HG02642 (cell line): ENCODE results near the gene CTNNB1.
"Not testable (repeated sequence)": the region's sequence is repeated elsewhere in the genome, so short reads cannot be mapped to it uniquely, and the experiment has no call there.

Experiments used
- ATAC-seq: cut with Tn5 transposase; IDR thresholded peaks from one replicate; pipeline ENCODE4 v1.9.1; 2021; ENCODE audit warnings: mild to moderate bottlenecking; ENCODE audit not compliant: unreplicated experiment, poor library complexity

CTNNB1 gene

GRCh38 chr3:41247055-41248004 is 48.0 kb downstream of the CTNNB1 start:
- no peak for ATAC-seq

GRCh38 chr3:41248525-41248924 is 49.2 kb downstream of the CTNNB1 start:
- ATAC-seq: no peak

- ATAC-seq: no peak
Observed at GRCh38 chr3:41249318-41249717, 50.0 kb downstream of the CTNNB1 start.

- ATAC-seq: no peak
Observed at GRCh38 chr3:41250825-41251224, 51.5 kb downstream of the CTNNB1 start.

GRCh38 chr3:41251593-41251992 is 52.3 kb downstream of the CTNNB1 start:
- no peak for ATAC-seq

GRCh38 chr3:41258239-41258800 is 59.0 kb downstream of the CTNNB1 start:
- ATAC-seq: no peak

GRCh38 chr3:41259449-41260062 is 60.3 kb downstream of the CTNNB1 start:
- no peak for ATAC-seq

- ATAC-seq: no peak
Observed at GRCh38 chr3:41260063-41260450, 60.8 kb downstream of the CTNNB1 start.

- ATAC-seq: no peak
Observed at GRCh38 chr3:41265011-41265545, 65.8 kb downstream of the CTNNB1 start.

GRCh38 chr3:41265823-41266273 is 66.5 kb downstream of the CTNNB1 start:
- no peak for ATAC-seq

- ATAC-seq: no peak
Observed at GRCh38 chr3:41267975-41268640, 68.8 kb downstream of the CTNNB1 start.

- ATAC-seq: no peak
Observed at GRCh38 chr3:41272667-41273066, 73.4 kb downstream of the CTNNB1 start.

- no peak for ATAC-seq
Observed at GRCh38 chr3:41274944-41275668, 75.8 kb downstream of the CTNNB1 start.

GRCh38 chr3:41276191-41276590 is 76.9 kb downstream of the CTNNB1 start:
- no peak for ATAC-seq

GRCh38 chr3:41277790-41278465 is 78.6 kb downstream of the CTNNB1 start:
- ATAC-seq: no peak

GRCh38 chr3:41284934-41285333 is 85.6 kb downstream of the CTNNB1 start:
- ATAC-seq: not testable (repeated sequence)

GRCh38 chr3:41286305-41286704 is 87.0 kb downstream of the CTNNB1 start:
- ATAC-seq: no peak

- no peak for ATAC-seq
Observed at GRCh38 chr3:41288785-41289184, 89.5 kb downstream of the CTNNB1 start.
